GM18498 (cell line): ENCODE measurements around the gene SPEM3.

Experiments
- ATAC-seq: cut with Tn5 transposase; IDR thresholded peaks from one replicate; pipeline ENCODE4 v1.9.1; 2021; ENCODE audit warnings: mild to moderate bottlenecking, moderate library complexity; ENCODE audit not compliant: unreplicated experiment

SPEM3 gene

GRCh38 chr17:7428557-7428956 lies at the start of gene SPEM3:
Gene SPEM3, plus strand, starts transcription at chr17:7428857. Its CDS starts 46 bp downstream, at chr17:7428903.
- ATAC-seq = no peak

- ATAC-seq = no peak
Observed at GRCh38 chr17:7379134-7379533, 49.5 kb upstream of the SPEM3 start.

GRCh38 chr17:7380321-7380720 lies 48.3 kb upstream of the SPEM3 start:
- no peak for ATAC-seq

DNA sequence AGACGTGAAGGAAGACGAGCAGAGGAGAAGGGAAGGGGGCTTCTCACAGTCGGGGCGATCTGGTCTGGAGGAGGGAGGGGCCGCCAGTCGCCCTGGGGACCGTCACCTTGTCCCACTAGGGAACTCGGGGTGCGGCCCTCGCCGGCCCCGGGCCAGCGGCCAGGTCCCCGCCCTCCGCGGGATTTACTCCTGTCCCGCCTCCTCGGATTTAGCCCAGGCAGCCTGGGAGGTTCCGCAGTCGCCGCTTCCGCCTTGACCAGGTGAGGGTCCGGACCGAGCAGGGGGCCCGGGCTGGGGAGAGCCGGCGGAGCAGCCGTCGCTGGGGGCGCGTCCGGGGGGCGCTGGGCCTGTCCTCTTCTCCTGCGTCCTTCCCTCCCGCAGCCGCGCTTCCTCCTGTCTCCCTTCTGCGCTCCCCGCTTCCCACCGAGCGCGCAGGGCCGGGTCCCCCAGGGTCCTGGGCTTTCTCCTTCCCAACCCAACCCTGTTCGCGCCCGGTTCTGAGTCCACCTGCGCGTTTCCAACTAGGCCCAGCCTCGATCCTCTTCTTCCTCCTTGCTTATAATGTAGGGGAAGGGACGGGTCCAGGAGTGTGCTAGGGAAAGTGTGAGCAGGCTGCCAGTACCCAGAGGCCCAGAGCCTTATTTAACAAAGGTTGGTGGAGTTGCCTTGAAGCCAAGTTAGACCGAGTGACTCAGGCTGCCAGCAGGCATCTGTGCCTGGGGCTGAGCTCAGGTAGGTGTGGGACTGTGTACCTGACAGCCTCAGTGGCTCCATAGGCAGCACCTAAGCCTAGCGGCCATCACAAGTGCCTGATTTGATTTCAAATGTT lies 47.6 kb upstream of the SPEM3 start, which contains the start of gene TNK1:
Gene TNK1, plus strand, starts transcription at position 235 of the 829 bp plus-strand sequence. CDS start 1,838 bp downstream, outside the sequence.
- no peak for ATAC-seq

DNA sequence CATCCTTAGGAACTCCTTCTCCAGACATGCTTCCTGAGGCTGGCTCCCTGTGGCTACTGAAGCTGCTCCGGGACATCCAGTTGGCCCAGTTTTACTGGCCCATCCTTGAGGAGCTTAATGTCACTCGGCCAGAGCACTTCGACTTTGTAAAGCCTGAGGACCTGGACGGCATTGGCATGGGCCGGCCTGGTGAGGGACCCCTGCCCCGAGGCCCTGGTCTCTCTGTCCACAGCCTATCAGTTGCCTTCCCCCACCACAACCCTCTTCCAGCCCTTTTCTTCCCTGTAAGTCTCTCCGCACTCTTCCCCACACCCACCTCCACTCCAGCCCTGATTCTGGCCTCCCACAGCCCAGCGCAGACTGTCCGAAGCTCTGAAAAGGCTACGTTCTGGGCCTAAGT lies 45.8 kb upstream of the SPEM3 start:
- no peak for ATAC-seq

GRCh38 chr17:7383371-7383741 lies 45.3 kb upstream of the SPEM3 start:
- no peak for ATAC-seq

DNA sequence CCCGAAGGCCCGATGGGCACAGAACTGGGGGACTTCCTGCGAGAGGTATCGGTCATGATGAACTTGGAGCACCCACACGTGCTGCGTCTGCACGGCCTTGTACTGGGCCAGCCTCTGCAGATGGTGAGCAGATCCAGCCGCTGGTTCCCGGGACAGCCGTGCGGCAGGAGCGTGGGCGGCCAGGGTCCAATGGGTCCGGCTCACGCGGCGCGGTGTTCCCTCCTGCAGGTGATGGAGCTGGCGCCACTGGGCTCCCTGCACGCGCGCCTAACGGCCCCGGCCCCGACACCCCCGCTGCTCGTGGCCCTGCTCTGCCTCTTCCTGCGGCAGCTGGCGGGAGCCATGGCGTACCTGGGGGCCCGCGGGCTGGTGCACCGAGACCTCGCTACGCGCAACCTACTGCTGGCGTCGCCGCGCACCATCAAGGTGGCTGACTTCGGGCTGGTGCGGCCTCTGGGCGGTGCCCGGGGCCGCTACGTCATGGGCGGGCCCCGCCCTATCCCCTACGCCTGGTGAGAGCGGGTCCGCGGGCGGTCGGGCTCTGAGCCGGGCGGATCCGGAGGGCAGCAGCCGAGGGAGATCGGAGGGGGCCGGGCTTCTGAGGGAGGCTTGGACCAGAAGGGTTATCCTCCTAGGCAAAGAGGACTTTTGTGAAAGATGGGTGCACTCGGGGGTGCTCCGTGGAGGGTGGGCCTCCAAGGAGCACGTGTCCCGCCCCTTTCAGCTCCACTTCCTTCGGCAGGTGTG lies 44.7 kb upstream of the SPEM3 start:
- peak; percentile 77 for ATAC-seq

GRCh38 chr17:7384489-7385081 lies 44.1 kb upstream of the SPEM3 start:
- ATAC-seq = no peak

- no peak for ATAC-seq
Observed at GRCh38 chr17:7388856-7389255, 39.8 kb upstream of the SPEM3 start.

DNA sequence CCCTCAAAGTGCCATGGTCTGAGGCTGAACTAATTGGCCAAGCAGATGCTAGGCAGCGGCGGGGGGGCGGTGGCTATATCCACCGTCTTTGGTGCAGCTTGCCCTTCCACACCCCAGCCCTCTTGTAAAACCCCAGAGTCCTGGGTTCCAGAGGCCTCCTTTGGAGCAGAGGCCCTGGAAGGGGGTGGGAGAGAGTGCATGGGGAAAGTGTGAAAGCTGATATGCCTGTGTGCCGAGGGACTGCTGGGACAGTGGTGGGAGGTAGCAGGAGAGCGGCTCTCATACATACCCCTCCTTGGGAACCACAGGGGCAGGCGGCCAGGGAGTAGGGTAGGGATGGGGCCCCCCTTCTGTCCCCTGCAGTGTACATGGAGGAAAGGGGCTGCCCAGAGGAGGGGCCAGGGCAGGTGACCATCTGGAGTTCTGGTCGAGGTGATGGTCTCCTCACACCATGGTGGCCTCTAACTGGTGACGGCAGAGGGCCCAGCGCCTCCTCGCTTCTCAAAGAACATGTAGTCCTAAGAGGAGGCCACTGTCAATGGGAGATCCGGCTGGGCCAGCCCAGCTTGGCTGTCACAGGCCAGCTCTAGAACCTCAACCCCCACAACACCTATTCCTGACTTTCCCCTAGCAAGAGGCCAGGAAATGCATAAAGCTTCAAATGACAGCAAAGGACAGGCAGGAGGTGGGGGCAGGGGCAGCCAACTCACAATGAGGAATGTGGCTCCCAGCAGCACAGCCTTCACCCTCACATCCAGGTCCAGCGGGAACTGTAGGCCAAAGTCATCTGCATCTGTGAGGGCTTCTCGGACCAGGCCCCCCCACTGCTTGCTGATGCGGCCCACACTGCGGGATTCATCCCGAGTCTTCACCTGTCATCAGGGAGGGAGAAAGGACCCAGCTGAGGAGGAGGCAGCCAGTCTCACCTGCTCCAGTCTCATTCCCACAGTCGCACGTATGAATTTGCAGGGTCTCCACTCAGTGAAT lies 38.4 kb upstream of the SPEM3 start:
- no peak for ATAC-seq

- ATAC-seq = no peak
Observed at GRCh38 chr17:7391307-7391706, 37.4 kb upstream of the SPEM3 start.

- ATAC-seq = no peak
Observed at GRCh38 chr17:7392696-7393612, 35.7 kb upstream of the SPEM3 start.

DNA sequence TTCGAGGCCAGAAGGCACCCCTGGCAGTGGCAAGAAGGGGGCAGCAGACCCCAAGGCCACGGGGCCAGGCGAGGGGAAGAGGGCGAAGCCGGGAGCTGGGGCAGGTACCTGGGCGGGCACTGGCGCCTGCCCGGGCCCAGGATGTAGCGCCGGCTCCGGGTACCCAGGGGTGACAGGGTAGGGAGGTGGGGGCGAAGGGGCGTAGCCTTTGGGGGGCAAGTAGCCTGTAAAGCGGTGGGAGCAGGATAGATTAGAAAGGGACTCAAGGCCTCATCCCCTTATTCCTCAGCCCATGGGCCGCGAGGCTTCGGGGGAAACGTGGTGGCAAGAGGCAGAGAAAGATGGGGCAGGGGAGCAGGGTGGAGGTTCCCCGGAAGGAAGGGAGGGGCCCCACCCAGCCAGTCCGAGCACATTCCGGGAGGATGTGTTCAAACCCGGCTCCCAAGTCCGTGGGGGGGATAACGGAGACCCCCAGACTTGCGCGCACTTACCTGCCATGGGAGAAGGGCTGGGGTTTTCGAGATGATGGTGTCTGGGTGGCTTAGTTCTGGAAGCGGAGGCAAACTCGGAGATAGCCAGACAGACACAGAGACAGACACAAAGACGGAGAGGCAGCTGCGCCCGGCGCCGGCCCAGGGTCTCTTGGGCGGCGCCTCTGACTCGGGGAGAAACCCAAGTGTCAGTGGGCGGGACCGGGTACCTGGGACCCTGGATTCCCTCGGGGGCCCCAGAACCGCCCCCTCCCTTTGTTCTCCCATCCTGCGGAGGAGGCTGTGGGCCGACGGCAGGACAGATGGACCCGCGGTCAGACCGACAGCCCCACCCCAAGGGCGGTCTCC lies 34.8 kb upstream of the SPEM3 start:
- ATAC-seq = peak; percentile 48

- peak; percentile 87 for ATAC-seq
Observed at GRCh38 chr17:7394452-7395191, 34.0 kb upstream of the SPEM3 start, which contains the start of gene PLSCR3. Gene PLSCR3, minus strand, starts transcription at chr17:7394525. Its CDS starts 415 bp downstream, at chr17:7394110.

GRCh38 chr17:7396147-7396546 lies 32.5 kb upstream of the SPEM3 start:
- no peak for ATAC-seq

DNA sequence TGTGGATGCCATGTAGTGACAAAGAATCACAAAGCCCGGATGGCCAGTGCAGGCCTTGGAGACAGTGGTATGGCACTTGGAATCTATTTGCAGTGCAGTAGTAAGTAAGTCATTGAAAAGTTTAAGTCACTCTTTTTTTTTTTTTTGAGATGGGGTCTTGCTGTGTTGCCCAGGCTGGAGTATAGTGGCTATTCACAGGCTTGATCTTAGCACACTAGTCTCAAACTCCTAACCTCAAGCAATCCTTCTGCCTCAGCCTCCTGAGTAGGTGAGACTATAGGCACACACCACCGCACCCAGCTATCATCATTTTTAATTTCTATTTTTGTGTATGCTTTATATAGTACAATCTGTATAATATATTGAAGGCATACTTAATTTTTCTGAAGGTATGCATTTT lies 30.0 kb upstream of the SPEM3 start:
- ATAC-seq = no peak

DNA sequence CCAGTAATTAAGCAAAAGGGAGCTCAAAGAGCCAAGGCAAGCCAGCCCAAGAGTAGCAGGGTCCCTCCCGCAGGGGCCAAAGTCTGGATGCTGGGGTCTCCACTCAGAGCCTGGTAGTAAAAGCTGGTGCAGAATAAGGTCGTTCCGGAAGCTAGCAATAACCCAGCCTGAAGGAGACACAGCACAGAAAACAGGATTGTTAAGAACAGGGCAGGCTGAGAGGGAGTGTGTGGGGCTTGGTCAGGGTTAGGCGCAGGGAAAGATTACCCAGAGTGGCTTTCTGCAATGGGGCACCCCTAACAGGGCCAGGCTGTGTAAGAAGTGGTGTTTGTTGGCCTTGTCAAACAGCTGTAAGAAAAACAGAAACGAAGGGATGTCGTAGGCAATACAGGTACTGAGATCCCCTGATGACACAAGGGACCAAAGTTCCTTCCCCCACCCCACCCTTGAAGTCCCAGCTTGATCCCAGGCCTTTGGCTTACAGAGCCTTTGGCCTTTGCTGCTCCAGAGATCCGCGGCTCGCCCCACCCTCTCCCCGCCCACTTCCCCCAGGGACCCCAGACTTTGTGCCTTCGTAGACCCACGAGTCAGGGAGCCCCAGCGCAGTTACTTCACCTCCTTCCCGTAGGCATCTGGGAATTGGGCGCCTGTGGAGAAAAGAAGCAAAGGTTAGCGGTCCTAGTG lies 25.5 kb upstream of the SPEM3 start:
- no peak for ATAC-seq

GRCh38 chr17:7403727-7403976 lies 25.0 kb upstream of the SPEM3 start:
- ATAC-seq = no peak
